GM18907 (cell line): Measurements from ENCODE around the gene MINDY4.

Experiments
- ATAC-seq: cut with Tn5 transposase; IDR thresholded peaks from one replicate; pipeline ENCODE4 v1.9.1; 2021; ENCODE audit warnings: mild to moderate bottlenecking, moderate library complexity; ENCODE audit not compliant: unreplicated experiment

MINDY4 gene

DNA sequence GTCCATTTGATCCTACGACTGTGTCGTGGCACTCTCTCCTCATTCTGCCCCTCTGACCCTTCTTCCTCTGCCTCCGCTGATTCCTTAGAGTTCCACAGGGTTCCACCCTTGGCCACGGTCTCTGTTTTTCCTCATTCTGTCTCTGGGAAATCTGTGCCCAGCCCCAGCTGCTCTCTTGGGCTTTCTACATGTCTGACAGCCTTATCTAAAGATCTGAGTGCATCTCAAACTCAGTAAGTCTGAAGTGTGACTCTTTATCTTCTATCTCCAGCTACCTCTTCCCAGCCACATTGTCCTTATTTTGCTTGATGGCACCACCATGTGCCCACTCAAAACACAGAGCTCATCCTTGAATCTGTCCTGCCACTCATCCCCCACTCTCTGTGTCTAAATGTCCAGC, 78.3 kb downstream of the MINDY4 start:
- ATAC-seq: no peak

DNA sequence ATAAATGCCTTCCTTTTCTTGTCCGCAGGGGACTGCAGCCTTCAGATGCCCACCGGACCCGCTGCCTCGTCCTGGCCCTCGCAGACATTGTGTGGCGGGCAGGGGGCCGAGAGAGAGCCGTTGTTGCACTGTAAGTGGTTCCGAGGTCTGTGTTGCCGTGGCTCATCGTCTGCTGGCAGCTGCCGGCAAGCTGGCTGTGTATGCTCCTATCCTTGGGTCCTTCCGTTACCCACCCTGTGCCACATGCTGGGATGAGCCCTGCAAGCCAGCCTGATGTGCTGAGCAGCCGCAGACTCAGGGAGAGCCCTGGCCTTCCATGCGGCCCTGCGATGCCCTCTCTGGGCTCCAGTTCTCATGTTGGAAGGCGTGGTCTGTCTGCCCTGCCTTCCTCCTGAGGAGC, 79.2 kb downstream of the MINDY4 start:
- ATAC-seq: no peak

DNA sequence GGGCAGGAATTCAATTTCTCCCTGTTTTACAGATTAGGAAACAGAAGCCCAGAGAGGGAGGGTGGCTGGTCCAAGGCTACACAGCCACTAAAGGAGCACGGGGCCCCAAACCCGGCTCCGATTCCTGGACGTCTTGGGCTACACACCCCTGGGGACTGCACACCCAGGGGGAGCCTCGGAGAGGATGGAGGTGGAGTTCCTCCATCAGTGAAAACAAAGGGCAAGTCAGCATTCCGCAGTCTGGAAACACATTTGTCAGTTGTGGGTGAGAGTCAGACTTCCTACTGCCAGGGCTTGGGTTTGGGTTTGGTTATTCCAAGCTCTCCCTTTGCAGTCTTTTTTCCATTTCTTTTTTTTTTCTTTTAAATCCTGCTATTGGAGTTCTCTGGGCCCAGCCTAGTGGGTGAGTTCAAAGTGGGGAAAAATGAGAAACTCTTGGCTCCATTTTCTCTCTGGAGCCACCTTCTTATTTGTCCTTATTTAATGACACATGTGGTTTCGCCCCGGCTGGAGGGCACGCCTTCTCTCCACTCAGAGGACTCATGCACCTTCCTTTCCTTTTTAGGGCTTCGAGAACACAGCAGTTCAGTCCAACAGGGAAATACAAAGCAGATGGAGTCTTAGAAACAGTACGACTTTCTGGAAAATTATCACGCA, 80.6 kb downstream of the MINDY4 start:
- no peak for ATAC-seq

DNA sequence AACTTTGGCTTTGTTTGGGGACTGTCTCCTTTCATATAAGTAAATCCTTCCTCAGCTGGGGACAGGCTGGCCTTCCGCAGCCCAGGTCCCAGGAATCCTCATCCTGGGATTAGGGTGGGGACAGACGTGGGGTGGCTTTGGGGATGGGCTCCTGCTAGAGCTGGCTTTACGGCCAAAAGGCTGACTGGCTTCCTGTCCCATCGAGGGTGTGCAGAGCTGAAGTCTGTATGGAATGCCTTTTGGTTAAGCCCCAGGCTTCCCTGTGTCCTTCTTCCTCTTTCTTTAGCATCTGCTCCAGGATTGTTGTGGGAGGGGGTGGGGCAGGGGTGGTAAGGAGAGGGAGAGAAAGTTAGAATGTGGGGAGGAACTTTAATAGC, 81.1 kb downstream of the MINDY4 start:
- ATAC-seq: no peak

DNA sequence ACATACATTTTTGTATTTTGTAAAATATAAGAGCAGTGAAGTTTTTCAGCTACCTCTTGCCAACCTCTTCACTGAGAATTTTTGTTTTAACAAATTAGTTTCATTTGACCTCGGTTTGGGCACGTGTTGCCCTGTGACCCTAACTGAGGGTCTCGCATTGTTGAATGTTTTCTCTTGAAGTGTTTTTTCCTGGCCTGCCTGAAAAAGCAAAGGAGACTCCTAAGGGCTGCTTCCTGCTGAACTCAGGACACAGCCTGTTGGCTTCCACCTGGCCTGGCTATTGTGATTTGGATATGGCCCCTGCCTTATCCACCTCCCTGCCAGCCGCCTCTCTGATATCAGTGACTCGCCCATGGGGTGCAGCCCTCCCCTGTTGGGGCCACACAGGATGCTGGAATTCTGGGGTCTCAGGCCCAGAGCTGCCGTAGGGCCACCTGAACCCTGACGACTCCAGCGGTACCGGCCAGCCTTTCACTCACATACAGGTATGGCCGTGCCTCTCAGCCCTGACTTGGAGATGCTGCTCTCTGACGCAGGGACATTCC, 81.6 kb downstream of the MINDY4 start:
- ATAC-seq: no peak

DNA sequence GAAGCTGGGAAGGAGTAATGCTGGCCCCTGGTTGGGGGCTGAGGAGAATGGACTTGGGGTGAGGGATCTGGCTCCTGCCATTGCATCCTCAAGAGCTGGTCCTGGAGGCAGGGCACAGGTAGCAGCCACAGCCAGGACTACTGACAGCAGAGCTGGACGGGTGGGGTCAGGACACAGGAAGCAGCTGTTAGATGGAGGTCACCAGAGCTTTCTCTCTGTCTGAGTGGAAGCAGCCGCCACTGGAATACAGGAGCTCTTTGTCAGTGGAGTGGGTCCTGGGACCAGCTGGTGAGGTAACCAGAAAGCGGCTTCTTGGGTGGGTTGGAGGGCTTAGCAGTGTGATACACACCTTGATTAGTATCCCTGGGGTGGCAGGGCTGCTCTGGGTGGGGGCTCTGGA, 82.4 kb downstream of the MINDY4 start:
- no peak for ATAC-seq

DNA sequence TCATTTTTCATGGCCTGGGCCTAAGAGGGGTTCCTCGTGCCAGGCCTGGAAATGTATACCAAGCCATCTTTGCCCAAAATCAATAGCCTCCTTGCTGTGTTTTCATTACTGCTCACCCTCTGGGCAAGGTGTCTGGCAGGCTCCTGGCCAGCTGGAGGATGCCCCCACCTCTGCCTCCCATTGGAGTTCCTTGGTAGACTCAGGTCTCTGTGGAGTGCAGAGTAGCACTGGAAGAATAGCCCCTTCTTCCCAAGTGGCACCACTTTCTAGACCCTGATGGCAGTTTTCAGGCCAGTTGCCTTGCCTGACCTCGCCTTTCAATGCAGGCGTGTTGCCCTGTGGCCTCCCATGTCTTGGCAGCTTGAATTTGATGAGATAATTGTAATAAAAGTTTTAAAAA, 84.7 kb downstream of the MINDY4 start:
- no peak for ATAC-seq

DNA sequence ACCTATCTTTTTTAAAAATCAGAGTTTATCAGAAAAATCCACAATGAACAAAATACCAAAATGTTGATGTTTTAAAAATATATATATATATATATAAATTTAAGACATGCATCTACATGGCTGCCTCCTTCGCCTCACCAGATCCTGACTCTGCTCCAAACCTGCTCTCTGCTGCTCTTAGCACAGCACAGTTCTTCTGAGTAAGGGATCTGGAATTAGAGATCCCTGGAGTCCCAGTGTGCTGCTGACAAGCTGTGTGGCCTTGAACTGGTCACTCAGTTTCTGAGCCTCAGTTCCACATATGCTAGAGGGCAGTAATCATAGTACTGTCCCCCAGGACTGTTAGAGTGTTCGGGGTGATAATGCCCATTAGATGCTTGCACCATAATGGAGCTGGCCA, 87.4 kb downstream of the MINDY4 start:
- no peak for ATAC-seq

DNA sequence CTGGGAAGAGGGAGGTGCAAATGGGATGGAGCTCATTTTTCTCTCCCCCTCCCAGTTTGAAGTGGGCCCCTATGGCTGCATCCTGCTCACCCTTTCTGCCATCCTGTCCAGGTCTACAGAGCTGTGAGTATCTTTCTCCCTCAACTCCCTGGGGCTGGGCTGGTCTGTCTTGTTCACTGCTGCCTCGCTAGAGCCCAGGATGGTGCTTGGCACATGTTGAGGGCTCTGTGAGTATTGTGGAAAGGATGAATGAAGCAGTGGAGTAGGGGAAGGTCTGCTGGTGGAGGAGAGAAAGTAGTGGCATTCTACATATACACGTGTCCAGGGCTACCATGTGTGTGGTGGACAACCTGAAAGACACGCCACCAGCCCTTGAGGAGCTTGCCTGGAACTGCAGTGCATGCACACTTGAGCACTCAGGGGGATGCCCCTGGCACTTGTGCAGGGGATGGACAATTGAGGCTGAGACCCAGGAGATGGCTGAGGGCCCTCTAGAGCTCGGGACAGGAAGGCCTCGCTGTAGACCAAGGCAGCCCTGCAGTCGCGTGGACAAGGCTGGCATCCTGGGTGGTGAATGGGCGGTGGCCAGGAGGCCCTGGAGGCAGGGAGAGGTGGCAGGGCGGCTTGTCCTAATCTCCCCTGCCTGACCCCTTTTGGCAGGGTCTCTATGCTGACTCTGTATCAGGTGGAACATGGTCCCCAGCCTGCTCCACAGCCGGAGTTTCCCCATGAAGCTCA, 88.2 kb downstream of the MINDY4 start:
- ATAC-seq: no peak

DNA sequence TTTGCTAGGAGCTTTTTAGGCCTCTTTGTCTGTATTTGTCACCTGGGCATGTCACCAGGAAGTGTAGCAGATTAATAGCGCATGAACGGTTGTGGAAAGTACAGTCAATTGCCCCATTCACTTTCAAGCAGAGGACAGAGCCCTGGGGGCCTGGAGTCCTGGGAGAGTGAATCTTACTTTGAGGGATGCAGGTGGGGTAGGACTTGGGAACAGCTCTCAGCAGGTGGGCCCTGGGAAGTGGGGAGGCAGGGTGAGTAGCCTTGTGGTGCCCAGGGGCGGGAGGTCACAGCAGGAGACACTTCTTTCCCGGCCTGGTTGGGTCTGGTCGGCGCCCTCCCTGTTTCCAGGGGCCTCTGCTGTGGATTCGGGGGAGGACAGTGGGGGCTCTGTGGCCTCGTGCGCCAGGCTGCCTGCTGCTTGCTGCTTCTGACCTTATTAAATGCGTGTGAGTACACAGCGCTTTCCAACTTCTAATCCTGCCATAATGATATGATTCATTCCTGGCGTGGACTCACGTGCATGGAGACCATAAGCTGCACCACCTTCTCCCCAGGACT, 88.8 kb downstream of the MINDY4 start:
- no peak for ATAC-seq

DNA sequence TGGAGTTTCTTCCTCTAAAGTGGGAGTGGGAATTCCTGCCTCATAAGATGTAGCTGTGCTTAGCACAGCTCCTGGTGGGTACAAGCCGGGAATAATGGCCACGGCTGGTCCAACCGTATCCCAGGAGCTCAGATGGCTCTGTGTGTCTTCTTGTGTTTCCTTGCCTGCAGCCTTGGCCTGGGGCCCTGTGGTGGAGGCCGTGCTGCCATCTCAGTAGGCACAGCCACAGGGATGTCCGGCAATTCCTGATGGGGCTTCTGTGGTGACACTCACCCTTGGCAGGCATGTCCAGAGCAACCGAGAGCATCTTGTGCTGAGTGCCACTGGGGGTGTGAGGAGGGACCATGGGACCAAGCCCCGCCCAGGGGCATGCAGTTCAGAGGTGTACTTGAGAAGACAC, 90.4 kb downstream of the MINDY4 start:
- no peak for ATAC-seq

DNA sequence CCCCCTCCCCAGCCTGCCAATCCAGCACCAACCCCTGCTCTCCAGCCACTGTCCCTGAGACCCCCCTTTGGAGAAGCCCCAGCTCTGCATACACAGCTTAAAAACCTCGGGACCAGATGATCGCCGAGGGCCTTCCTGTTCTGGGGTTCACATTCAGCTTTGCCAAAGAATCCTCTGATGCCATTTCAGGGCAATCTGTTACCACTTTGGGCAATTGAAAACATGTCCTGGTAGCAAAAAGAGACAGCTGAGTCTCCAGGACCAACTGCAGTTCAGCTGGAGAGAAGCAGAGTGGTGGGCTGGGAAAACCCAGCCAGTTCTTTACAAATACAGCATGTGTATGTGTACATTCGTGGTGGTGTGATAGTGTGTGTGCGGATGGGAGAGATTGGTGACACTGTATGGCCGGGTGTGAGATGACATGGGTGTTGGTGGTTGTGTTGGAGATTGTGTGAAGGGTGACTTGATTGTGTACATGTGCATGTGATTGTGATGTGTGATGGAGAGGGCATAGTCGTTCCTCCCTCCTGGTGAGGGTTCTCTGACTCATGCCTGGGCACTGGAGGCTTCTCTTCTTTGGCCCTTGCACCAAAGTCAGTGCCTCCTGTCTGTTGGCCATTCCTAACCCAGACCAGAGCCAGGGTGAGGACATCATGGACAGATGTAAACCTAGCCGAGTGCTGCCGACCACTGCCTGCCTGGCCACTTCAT, 91.9 kb downstream of the MINDY4 start:
- ATAC-seq: no peak

DNA sequence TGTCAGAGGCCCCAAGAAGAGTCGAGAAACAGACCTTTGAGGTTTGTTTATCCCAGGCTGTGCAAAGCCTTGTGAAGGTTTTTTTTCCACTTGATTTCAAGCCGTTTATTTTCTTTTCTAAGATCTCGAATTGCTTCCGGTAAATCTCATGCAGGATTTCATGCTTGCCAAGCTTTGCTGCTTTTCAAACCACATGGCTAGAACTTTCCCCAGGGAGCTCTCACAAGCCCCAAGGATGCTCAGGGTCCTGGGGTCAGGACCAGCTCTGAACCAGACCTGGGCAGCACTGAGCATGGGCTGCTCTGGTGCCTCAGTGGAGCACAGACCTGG, 92.5 kb downstream of the MINDY4 start:
- no peak for ATAC-seq

DNA sequence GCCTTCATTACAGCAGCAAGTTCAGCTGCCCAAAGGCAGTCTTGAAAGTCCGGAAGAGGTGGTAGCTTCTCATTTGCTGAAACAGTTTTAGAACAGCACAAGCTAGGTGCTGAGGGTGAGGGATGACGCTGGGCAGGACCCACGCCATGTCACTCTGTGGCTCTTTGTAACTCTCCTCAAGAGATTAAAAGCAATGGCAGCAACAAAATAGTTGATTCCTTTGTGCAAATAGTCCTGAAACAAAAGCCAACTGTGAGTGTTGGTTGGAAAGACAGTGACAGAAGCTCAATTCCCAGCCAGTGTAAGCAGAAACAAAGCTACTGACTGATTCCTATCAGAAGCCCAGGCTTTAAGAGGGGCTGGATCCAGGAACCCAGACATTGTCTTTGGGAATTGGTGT, 92.9 kb downstream of the MINDY4 start:
- ATAC-seq: no peak

DNA sequence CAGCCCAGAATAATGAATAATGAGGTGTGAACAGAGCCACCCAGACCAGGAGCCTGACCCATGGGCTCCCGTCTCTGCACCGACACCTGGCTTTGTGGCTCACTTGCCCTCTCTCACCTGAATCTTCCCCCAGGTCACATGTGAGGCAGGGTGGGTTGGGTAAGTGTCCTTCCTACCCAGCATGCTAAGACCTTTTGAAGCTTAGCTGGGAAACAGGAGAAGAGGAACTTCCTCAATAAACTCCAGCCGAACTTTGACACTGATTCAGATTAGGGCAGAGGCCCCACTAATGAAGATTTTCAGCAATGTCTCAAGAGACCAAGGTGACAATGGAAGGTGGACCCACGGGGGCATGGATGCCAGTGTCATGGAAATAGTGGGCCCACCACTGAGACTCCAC, 93.9 kb downstream of the MINDY4 start:
- no peak for ATAC-seq

DNA sequence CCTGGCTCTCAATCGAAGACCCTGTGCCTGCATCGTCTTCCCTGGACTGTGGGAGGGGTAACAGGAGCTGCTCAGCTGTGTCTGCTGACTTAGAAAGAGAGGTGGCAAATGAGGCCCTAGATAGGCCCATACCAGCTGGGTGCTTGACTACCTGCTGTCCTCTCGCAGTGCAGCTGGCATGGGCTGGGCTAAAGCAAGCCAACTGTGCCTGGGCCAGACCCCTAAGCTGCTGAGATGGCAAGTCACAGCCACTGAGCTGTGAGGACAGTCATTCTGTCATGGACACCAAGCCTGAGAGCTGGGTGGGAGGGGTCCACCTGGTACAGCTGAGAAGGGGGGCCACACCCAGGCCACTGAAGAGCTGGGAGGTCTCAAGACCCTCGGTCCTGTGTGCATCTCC, 94.6 kb downstream of the MINDY4 start:
- no peak for ATAC-seq

DNA sequence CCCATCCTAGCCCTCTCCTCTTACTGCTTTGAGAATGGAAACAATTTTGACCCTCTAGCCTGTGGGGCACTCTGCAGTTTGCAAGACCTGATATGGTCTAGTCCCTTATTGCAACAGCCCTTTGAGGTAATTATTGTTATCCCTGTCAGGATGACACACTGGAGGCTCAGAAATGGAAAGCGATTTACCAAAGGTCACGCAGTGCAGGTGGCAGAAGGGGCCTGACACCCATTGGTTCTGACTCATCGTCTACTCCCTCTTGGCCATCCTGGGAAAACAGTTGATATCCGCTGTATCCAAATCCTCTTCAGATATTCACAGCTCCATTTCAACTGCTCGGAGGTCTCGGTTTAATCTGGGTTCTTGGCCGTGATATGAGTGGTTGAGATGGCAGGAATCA, 95.7 kb downstream of the MINDY4 start:
- no peak for ATAC-seq

DNA sequence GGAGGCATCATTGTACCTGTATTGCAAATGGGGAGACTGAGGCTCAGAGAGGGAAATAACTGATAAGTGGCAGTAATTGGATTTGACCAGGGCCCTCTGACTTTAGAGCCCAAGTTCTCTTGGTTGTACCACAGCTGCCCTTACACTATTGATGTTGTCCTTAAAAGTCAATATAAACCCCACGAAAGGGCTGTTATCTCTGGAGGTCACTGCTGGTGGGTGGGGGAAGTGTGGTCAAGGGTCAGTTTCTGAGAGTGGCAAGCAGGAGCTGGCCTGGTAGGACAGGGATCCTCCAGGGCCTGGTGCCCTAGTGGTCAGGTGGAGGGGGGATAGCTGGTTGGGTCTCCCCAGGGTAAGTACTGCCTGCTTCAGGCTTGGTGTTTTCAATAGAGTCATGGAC, 96.3 kb downstream of the MINDY4 start:
- no peak for ATAC-seq

DNA sequence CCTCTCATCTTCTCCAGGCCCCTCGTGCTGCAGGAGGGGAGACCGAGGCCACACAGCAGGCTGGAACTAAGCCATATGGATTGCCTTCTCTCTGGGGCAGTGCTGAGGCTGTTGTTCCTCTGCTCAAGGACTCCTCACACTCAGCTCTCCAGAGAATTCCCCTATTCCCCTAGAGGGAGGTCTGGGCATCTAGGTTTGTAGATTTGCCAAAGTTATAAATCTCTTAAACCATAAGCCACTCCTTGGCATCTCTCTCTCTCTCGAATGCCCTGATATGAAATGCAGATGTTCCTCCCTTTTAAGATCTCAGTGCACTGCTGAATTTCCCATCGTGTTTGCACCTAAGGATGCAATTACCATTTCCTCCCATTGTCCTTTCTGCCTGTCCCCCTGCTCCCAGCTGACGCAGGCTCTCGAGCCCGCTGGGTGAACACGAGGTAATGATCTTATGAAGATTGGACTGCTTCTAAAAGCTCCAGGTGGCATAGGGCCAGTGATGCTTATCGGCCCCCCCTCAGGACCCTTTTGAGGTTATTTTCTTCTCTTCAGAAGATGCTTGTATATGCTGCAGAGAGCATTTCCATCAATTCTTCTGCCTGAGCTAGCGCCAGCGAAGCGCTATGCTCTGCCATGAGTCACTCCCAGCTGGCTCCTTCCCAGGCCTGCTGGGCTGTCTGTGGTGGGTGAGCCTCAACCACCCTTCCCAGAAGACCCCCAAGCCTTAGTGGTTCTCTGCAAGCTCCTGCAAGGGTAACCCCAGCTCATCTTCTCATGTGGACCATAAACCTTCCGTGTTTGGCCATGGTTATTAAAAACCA, 98.8 kb downstream of the MINDY4 start:
- ATAC-seq: no peak

DNA sequence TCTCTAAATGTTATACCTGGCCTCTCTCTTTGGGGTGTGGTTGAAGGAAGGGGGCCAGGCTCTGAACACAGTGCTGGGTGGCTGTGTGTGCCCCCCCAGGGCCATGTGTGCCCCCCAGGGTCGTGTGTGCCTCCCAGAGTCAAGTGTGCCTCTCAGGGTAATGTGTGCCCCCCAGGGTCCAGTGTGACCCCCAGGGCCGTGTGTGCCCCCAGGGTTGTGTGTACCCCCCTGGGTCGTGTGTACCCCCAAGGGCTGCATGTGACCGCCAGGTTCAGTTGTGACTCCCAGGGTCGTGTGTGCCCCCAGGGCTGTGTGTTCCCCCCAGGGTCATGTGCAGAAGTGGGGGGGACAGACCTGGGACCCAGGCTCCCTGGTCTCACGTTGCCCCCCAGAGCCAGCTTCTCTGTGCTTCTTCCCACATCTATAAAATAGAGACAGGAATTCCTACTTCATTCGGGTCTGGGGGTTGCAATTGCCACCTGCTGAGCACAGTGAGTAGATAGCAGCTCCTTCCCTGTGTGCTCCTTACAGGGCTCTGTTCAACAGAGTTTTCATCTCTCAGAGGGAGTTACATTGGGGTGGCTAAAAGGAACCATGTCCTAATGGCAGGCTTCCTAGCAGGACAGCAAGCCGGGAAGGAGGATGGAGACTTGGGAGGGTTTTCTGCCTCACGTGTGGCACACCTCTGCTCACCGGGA, 99.8 kb downstream of the MINDY4 start:
- ATAC-seq: no peak
